ENCODE results near the gene MED10.

GRCh38 chr5:6396043-6396442 is 17.7 kb upstream of the MED10 start:
- TF ChIP-seq TCF4 (CRISPR knock-in tag; IDR thresholded peaks at IDR 0.05; ENCODE audit: borderline replicate concordance) (no peak), PATZ1 (CRISPR knock-in tag; IDR thresholded peaks at IDR 0.05; ENCODE audit: borderline replicate concordance) (no peak), ZC3H10 (CRISPR knock-in tag; IDR thresholded peaks at IDR 0.05) (no peak), ZNF70 (CRISPR knock-in tag; IDR thresholded peaks at IDR 0.05) (no peak), RARB (CRISPR knock-in tag; IDR thresholded peaks at IDR 0.05) (no peak), GLIS3 (CRISPR knock-in tag; IDR thresholded peaks at IDR 0.05) (no peak), CREB5 (CRISPR knock-in tag; IDR thresholded peaks at IDR 0.05; ENCODE audit: low read depth) (no peak), ISL1 (CRISPR knock-in tag; IDR thresholded peaks at IDR 0.05) (no peak), CSDC2 (CRISPR knock-in tag; IDR thresholded peaks at IDR 0.05) (no peak), PPARA (CRISPR knock-in tag; IDR thresholded peaks at IDR 0.05; ENCODE audit: borderline replicate concordance) (no peak)
